ENCODE results near the gene TM4SF4. TPM values are rescaled to one million over a fixed set of nuclear protein-coding genes. Genes with fewer than 3 reads are reported as not detected.

Gene TM4SF4
- total RNA-seq, 1 experiment from 2014 or later, result not detected

DNA sequence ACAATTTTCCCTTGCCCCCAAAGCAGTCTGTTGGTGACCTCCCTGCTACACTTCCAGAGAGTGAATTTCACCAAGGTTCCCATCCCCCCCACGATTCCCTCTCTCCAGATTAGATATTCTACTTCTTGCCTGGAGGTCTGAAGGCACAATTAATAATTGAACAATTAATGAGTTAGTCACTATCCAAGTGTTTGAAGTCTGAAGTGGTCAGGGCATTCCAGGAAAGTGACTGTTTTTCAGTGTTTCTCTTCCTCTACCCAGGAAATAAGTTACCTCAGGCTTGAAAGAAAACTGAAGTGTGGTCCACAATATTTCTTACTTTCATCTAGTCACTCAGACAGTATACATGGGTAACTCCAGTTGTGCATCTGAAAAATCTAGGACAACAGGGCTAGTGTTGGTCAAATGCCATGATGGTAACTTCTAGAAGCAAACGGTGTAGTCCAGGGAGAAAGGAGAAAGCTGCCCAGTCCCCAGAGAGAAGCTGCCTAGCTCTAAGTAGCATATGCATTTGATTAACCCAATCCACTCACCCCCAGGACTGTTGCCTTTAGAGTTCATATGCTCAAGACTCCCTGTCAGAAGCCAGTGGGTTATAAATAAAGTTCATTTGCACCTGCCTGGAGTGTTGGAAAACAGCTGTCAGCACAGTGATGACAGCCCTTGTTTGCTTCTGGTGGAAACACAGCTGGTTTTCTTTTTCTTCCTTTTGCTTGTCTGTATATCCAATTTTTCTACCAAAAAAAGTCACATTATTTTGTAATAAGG is 2.3 kb upstream of the TM4SF4 start:
- H3K4me1 ChIP-seq (ENCODE audit: insufficient read depth, low read length), result peaks cover 5% of the 10 kb centered on the region; the same call in 1 of the 2 replicates
- no peaks in the 10 kb centered on the region for H3K27me3 ChIP-seq (ENCODE audit: insufficient read depth, low read length)
- H3K79me1 ChIP-seq (ENCODE audit: insufficient read depth, low read depth, low read length, poor library complexity, severe bottlenecking), result no peaks in the 10 kb centered on the region
- H3K27me3 Mint-ChIP-seq (ENCODE audit: low read depth), result no peaks in the 10 kb centered on the region
- no peak overlapping the region for H3K9ac ChIP-seq (ENCODE audit: extremely low read depth, insufficient read length, low read length)
- no peaks in the 10 kb centered on the region for H3K9me3 ChIP-seq (ENCODE audit: control insufficient read depth, low read depth, low read length)
- no peak overlapping the region for H3K18ac ChIP-seq (ENCODE audit: insufficient read length, low read depth, low read length)
- H4K20me1 ChIP-seq (ENCODE audit: control insufficient read depth, insufficient read depth, insufficient read length), result no peaks in the 10 kb centered on the region
- no peak overlapping the region for H4K91ac ChIP-seq (ENCODE audit: insufficient read length, low read depth, low read length)
- no peak overlapping the region for H2AFZ ChIP-seq (ENCODE audit: low read length)
- no peak overlapping the region for H3K27ac ChIP-seq (ENCODE audit: insufficient read length, low read depth, low read length)
- no peaks in the 10 kb centered on the region for H3K79me2 ChIP-seq (ENCODE audit: insufficient read depth, low read length)
- H3K56ac ChIP-seq (ENCODE audit: insufficient read length, low read depth, low read length), result no peak overlapping the region
- H2BK5ac ChIP-seq (ENCODE audit: insufficient read length, low read length), result no peak overlapping the region
- H2BK12ac ChIP-seq (ENCODE audit: insufficient read length, low read depth, low read length), result no peak overlapping the region
- no peak overlapping the region for H3K14ac ChIP-seq (ENCODE audit: insufficient read depth, low read length)
- no peak overlapping the region for H3K27ac Mint-ChIP-seq
- no peak overlapping the region for H2AK5ac ChIP-seq (ENCODE audit: insufficient read length, low read length)
- no peak overlapping the region for H3K4me2 ChIP-seq (ENCODE audit: insufficient read depth, insufficient read length, low read length)
- H3K4me3 Mint-ChIP-seq, result no peak overlapping the region
- no peak overlapping the region for H4K8ac ChIP-seq (replicated peaks; ENCODE audit: insufficient read length, low read depth, low read length)
- TF ChIP-seq, protein P1, sequence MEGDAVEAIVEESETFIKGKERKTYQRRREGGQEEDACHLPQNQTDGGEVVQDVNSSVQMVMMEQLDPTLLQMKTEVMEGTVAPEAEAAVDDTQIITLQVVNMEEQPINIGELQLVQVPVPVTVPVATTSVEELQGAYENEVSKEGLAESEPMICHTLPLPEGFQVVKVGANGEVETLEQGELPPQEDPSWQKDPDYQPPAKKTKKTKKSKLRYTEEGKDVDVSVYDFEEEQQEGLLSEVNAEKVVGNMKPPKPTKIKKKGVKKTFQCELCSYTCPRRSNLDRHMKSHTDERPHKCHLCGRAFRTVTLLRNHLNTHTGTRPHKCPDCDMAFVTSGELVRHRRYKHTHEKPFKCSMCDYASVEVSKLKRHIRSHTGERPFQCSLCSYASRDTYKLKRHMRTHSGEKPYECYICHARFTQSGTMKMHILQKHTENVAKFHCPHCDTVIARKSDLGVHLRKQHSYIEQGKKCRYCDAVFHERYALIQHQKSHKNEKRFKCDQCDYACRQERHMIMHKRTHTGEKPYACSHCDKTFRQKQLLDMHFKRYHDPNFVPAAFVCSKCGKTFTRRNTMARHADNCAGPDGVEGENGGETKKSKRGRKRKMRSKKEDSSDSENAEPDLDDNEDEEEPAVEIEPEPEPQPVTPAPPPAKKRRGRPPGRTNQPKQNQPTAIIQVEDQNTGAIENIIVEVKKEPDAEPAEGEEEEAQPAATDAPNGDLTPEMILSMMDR (conservative IDR thresholded peaks at IDR 0.05), result no peak
- no peaks in the 10 kb centered on the region for H3K9me3 Mint-ChIP-seq
- DNase-seq, result no peak
- H3K4me1 Mint-ChIP-seq, result peaks cover 32 to 38% of the 10 kb centered on the region in 2 experiments
- no peaks in the 10 kb centered on the region for H3K36me3 Mint-ChIP-seq (ENCODE audit: insufficient read depth in 1 of 3, low read depth in 3 of 3)
- H4K5ac ChIP-seq (ENCODE audit: insufficient read length, low read depth, low read length), result no peak overlapping the region
- no CpG with 5 or more reads among the region's 2 CpGs for WGBS (ENCODE audit: extremely low coverage, insufficient read length, low lambda C conversion rate)
- no peak overlapping the region for H3T11ph ChIP-seq (ENCODE audit: low read length)
- H3K4ac ChIP-seq (ENCODE audit: low read depth, low read length), result no peak overlapping the region
- H3K23ac ChIP-seq (ENCODE audit: insufficient read length, low read depth, low read length), result no peak overlapping the region
- no peak overlapping the region for H2BK120ac ChIP-seq (ENCODE audit: low read depth, low read length, poor library complexity, severe bottlenecking)
- no peaks in the 10 kb centered on the region for H3K23me2 ChIP-seq (ENCODE audit: insufficient read length, low read depth, low read length, poor library complexity, severe bottlenecking)
- no peak overlapping the region for H2BK15ac ChIP-seq (ENCODE audit: low read depth, low read length)
- H2BK20ac ChIP-seq (ENCODE audit: low read depth, low read length, poor library complexity, severe bottlenecking), result no peak overlapping the region
